Heart left ventricle (tissue), 13 donors: Measurements from ENCODE around the gene NAA50.

ENCODE experiments used
- POLR2A ChIP-seq, 2 donors: fragments of 450-650 bp; IDR thresholded peaks; one replicate each; pipeline ENCODE4 v1.6.1; 2017; ENCODE audit warnings: antibody characterized with exemption in 2 of 2, mild to moderate bottlenecking in 2 of 2, moderate library complexity in 2 of 2
- TF ChIP-seq, protein P1 (sequence below), 12 donors: fragments of 200-600 bp; sonication (generic) in 4 of 12; IDR thresholded peaks; one replicate each; pipeline versions ENCODE4 v1.5.0 to v1.8.0; 2018 to 2022; ENCODE audit warnings: antibody characterized with exemption in 12 of 12, mild to moderate bottlenecking in 5 of 12
- donor health status: ischemic (EF 13 %, LVEDD 7.1; RV severe dilation, severe dysfunction).
- donor health status: DM: no; HTN: yes; CAD: no.
- donor health status: DM: no; HTN: no; CAD: no.
- donor health status: ischemic (EF 25% LVEDD 6.9; RV normal size, moderate dysfunction).
- donor health status: ischemic (EF 25% LVEDD 5.7; RV mildly dilated, moderate dysfunction).
- donor health status: ischemic (EF 35%, LVEDD 5.7; RV mildly dilated, moderate dysfunction).
- donor health status: nonischemic (EF 11% LVEDD 7.7; RV severe dilation, severe dysfunction).
- donor health status: DM: yes; HTN: yes; CAD: no.
- donor health status: PGD.
- donor health status: ischemic (EF 29% LVEDD 5.4; RV normal size, mild dysfunction).
- donor health status: nonischemic (EF 23%, LVEDD 6.1; RV moderate dilation, normal function).

DNA sequence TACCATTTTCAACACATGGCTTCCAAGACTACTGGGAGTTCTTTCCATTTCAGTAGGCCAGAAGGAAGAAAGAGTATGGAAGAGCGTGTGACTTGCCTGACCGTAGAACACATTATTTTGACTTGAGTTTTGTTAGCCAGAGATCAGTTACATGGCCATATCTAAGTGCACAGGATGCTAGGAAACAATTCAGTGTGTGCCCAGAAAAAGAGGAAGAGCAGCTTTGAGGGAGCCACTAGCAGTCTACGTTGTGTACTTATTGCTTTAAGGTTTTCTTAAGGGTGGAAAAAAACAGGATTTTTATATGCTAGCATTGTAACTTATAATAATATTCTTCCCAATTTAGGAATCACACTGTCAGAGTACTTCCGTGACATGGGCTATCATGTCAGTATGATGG, 48.5 kb upstream of the NAA50 start:
- no peak for TF ChIP-seq POLR2A (IDR thresholded peaks at IDR 0.05)
- TF ChIP-seq, protein P1, sequence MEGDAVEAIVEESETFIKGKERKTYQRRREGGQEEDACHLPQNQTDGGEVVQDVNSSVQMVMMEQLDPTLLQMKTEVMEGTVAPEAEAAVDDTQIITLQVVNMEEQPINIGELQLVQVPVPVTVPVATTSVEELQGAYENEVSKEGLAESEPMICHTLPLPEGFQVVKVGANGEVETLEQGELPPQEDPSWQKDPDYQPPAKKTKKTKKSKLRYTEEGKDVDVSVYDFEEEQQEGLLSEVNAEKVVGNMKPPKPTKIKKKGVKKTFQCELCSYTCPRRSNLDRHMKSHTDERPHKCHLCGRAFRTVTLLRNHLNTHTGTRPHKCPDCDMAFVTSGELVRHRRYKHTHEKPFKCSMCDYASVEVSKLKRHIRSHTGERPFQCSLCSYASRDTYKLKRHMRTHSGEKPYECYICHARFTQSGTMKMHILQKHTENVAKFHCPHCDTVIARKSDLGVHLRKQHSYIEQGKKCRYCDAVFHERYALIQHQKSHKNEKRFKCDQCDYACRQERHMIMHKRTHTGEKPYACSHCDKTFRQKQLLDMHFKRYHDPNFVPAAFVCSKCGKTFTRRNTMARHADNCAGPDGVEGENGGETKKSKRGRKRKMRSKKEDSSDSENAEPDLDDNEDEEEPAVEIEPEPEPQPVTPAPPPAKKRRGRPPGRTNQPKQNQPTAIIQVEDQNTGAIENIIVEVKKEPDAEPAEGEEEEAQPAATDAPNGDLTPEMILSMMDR (IDR thresholded peaks at IDR 0.05): no peak
